ENCODE results near the gene LMO1.

The LMO1 gene

GRCh38 chr11:8263109-8263768, 439 bp downstream of the LMO1 start:
- DNase-seq: peak; percentile 68

DNA sequence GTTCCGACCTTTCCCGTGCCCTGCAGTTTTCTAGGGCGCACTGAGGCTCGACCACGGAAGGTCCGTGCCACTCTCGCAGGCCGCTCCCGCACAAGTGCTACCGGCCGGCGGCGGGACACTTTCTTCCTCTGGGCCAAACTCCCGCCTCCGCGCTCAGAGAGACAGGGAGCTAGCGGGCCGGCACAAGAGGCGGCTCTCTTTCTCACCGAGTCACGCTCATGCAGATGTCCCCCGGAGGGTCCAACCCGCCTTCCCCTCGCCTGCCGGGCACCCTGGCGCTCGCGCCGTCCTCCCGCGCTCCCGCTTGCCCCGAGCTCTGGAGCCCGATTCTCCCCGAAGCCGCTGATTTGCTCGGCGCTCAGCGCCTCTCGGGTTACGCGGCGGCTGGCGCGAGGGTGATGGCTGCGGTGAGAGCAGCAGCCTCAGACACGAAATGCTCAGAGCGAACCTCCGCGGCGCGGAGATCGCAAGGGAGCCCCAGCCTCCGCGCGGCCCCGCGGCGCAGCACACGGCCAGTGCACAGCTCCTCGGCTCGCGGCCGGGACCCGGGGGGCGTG, 1.0 kb downstream of the LMO1 start:
- DNase-seq: peak; percentile 51

GRCh38 chr11:8261921-8262551, 1.6 kb downstream of the LMO1 start:
- no peak for DNase-seq

GRCh38 chr11:8261291-8261690, 2.4 kb downstream of the LMO1 start:
- no peak for DNase-seq

DNA sequence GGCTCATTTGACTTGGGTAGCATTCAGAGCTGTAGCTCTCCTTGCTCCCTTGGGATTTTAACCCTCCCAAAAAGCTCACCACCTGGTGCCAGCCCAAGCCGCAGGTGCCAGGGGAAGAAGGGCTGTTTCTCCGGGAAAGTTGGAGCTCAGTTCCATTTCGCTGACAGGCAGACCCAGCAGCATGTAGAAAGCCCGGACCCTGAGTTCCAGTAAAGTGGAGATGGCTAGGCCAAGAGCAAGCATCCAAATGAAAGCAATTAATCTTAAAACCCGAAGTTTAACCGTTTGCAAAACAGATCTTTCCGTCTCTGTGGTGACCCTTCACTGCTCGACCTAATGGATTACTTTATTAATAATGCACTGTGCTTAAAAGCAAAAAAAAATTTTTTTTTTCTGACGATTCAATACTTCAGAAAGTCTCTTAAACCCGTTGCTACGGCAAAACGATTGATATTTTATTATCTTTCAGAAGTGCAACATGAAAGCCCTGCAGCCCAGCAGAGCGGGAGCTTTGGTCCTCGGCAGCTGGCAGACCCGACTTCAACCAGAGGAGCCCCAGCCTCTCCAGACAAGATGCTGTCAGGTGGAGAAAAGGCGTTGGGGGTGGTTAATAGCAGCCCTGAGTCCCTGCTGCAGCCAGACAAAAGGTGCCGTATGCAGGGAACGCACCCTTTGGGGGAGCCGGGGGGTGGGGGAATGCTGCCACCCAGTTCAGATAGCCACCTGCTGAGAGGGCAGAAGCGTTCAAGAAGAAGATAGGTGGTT, 3.3 kb downstream of the LMO1 start:
- no peak for DNase-seq

DNA sequence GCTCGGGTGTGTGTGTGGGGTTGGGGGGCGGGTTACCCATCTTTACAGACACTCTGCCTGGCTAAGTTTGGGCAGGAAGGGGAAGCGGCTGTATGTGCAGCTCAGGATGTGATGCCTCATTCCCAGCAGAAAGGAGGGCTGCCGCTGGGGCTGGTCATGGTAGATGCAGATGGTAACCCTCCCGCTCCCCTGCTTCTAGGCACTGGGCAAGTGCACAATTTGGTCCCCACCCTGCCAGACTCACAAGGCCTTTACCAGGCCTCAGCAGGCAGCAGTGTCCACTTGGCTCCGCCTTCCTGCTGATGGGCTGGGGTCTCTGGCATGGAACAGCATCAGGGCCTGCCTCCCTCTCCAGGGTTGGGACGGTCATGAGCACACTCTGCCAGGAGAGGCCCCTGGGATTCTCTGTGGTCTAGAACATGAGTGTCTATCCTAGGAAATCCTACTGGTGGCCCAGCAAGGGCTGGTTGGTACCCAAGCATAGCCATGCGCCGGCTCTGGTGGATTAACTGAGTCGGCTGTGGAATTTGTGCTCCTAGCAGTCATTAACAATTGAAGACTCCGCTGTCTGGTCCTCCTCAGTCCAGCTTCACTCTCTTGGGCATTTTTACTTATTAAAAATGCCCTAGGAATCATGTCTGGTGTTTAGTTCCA, 4.2 kb downstream of the LMO1 start:
- DNase-seq: no peak

- no peak for DNase-seq
Measured at GRCh38 chr11:8258784-8259183, 4.9 kb downstream of the LMO1 start.

- DNase-seq: no peak
Measured at GRCh38 chr11:8258289-8258688, 5.4 kb downstream of the LMO1 start.

DNA sequence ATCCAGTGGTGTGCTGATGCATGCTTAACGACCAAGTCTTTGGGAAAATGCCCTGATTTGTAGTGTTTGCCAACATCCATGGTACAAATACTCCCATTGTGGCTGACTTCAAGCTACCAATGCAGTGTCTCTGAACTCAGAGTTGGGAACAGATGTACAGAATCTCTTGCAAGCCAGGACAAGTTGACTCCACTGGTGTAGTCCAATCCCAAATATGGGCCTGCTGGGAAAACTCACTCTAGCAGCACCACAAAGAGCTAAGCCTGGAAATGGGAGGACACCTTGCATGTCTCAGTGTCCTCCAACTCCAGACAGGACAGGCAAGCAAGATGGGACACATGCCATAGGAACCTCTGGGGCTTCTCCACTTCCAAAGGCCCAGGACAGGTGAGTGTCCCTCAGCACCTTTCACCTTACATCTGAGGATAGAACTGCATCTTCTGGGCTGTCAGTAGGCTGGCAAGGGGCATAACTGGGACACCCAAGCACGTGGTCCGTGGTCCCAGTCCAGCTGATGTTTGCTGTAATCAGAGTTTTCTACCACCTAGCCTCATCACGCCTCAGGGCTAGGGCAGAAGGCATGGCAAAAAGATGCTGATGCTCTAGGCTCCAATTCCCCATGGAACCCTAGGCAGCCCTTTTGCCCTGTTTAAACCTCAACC, 6.5 kb downstream of the LMO1 start:
- DNase-seq: no peak

DNA sequence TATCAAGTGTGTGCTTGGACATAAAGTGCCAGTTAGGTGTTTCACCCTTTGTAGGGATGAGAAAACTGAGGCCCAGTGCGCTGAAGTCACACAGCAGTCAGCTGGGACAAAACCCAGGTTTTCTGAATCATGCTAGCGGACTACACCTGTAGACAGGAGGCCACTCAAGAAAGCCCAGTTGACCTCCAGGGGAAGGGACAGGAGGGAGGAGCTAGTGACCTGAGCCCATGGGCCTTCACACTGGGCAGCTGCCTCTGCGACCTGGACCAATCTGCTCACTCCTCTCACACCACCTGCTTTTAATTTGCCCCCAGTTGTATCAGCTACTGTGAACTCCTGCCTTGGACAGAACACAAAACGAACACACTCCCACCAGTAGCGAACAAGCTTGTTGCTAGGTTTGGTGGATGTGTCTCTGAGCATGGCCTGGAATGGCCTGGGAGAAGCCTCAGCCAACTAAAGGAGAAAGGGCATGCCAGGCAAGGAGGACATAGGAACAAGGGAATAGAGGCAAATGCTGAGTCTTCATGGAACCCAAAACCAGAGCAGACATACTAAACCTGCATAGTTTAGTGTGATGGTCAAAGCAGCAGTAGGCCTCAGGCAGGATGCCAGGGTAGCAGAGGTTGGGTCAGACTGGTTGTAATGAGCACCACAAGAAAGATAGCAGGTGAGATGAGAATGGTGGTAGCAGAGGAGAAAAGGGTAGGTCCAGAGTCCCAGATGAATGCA, 7.2 kb downstream of the LMO1 start:
- no peak for DNase-seq

DNA sequence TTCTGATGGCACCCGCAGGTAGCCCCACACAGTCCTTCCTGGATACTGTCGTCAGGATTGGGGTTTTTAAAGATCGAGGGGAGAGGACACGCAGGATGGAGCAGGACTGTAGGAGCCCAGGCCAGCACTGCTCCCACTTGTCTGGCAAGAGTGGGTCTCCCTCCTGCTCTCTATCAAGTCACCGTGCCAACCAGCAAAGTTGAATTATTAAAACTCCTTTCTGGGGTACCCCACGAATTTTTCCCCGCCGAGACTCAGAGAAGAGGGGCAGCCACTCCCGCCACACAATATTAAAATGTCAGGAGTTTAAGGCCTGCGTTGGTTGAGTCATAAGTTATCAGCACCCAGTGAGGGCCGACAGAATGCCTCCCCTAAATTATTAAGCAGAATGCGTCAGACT, 10.1 kb downstream of the LMO1 start:
- no peak for DNase-seq

DNA sequence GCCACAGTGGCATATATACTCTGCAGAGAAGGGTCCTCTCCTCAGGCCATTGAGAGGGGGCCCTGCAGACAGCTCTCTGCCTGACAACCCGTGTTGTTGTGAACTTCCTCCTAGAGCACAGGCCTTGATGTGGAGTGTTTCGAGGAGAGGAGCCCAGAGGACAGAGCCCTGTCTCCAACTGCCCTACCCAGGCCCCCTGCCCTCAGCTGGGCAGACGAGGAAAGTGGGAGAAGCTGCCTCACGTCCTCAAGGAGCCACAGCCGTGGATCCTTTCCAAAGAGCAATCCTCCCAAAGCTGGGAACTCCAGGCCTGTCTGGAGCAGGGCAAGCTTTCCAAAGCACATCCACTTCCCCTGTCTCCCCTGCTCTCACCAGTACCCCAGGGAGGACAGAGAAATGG, 10.7 kb downstream of the LMO1 start:
- DNase-seq: no peak

- DNase-seq: no peak
Measured at GRCh38 chr11:8252388-8252787, 11.3 kb downstream of the LMO1 start.

DNA sequence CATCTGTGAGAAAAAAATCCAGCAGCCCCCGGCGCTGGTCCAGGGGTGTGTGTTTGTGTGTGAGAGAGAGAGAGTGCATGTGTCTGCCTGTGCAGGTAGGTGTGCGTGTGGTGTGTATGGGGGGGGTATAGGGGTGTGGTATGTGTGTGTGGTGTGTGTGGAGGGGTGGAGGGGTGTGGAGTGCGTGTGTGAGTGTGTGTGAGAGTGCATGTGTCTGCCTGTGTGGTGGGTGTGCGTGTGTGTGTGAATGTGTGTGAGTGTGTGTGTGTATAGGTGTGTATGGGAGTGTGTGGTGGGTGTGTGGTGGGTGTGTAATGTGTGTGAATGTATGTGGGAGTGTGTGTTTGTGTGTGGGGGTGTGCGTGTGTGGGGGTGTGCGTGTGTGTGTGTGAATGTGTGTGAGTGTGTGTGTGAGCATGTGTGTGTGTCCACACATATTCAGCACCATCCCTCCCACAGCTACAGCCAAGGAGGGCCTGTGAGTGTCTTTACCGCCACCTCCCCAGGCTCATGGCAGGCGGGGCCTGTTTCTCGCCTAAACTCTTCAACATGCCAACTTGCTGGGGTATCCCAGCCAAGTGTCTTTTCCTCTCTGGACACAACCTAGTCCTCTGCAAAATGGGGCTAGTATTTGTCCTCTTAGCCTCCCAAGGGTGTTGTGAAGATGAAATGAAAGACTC, 11.9 kb downstream of the LMO1 start:
- DNase-seq: no peak

- DNase-seq: no peak
Measured at GRCh38 chr11:8250981-8251615, 12.6 kb downstream of the LMO1 start.

- no peak for DNase-seq
Measured at GRCh38 chr11:8250434-8250833, 13.2 kb downstream of the LMO1 start.

DNA sequence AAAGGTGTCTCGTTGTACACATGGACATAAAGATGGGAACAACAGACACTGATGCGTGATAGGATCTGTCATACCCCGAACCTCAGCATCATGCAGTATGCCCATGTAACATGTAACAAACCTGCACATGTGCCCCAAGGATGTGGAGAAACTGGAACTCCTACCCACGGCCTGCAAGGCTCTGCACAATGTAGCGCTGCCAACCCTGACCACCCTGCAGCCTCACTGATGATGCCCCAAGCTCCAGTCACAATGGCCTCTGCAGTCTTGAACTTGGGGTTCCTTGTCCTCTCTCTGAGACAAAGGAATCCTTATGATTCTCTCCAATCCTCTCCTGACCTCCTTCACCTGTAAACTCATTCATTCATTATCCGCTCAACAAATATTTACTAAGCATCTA, 14.2 kb downstream of the LMO1 start:
- DNase-seq: no peak

GRCh38 chr11:8248786-8249185, 14.9 kb downstream of the LMO1 start:
- DNase-seq: no peak

- DNase-seq: no peak
Measured at GRCh38 chr11:8247312-8247711, 16.4 kb downstream of the LMO1 start.

DNA sequence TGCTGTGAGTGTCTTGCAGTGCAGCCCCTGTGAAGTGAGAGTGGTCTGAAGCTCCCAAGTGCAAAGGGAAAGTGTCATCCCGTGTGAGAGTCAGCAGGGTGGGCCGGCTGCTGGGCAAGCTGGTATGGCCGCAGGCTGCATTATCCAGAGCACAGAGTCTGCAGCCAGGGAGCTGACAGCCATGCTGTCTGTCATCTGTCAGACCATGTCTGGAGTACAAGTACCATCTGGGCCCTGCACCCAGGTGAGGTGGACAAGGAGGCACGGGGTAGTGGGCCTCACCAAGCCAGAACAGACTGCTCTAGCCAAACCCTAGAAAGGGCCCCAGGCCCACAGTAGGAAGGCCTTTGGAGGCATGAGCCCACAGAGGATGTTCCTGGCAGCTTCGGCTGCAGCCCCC, 20.2 kb downstream of the LMO1 start:
- no peak for DNase-seq
